MV-4-11 (cell line): ENCODE measurements around the gene SGPP1.
A peak's percentile ranks its signal among the peaks of the same experiment; 100 is the strongest.
"Not testable (repeated sequence)": the region's sequence is repeated elsewhere in the genome, so short reads cannot be mapped to it uniquely, and the experiment has no call there.

Source experiments
- DNase-seq: peaks from one replicate; lab custom pipeline; 2025; lab: John Stamatoyannopoulos, UW

Gene SGPP1

DNA sequence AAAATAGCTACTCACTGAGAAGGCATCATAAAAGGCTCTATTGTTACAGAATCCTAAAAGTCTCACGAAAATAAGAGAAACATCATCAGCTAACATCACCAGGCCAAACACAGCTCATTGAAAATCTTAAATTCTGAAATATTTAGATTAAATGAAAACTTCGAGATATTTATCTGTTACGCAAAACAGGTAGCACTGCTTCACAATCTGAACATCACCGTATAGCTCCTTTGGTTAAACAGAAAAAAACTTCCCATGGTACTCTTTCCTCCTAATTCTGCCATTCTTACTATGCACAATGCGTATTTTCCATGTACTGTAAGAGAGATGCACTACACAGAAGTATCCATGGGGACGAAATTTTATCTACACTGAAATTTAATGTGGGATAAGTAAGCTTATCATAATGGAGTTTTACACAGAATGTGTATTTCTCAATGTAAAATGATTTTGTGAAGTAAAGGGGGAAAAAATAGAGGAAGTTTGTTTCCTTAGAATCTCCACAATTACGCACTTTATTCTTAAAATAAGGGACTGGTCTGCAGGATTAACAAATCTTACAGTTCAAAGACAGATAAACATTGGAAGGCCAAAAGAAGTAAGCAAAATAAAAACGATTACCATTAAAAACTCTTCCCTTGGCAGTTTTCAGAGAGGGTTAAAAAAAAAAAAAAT, 1.9 kb downstream of the SGPP1 start:
- DNase-seq = no peak

DNA sequence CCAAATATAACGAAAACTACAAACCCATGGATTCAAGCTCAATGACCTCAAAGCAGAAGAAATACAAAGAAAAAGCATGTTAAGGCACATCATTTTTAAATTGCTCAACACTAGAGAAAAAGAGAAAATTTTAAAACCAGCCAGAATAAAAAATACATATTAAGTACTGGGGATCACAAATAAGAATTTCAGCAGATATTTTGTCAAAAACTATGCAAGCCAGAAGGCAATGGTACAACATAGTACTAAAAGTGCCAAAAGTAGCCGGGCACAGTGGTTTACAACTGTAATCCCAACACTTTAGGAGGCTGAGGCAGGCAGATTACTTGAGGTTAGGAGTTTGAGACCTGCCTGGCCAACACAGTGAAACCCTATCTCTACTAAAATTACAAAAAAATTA, 10.2 kb downstream of the SGPP1 start:
- DNase-seq = peak; percentile 32

DNA sequence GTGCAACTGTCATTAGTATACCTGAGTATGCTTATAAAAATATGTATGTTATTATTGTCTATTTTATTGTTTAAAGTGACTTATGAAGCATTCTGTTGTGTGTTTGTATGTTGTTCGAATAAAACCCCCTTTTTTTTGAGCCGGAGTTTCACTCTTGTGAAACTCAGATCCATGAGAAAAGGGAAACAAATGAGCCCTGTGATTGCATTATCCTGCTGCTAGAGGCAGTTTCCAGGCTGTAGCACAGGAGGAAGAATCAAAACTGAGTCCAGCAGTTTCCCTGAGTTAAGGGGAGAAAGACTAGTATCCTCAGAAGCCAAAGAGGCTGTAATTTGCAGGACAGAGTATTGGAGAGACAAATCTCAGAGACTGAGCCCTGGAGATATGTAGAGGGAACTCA, 12.5 kb downstream of the SGPP1 start:
- DNase-seq = no peak

DNA sequence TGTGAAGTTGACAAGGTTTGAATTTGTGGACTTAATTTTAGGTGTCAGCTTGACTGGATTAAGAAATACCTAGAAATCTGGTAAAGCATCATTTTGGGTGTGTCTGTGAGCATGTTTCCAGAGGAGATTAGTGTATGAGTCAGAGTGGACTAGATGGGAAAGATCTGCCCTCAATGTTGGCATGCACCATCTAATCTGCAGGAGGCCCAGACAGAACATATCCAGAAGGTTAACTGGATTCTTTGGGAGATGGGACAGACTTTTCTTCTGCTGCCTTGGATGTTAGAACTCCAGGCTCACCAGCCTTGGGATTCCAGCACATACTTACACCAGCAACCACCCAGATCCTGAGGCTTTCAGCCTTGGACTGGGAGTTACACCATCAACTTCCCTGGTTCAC, 14.1 kb downstream of the SGPP1 start:
- no peak for DNase-seq

DNA sequence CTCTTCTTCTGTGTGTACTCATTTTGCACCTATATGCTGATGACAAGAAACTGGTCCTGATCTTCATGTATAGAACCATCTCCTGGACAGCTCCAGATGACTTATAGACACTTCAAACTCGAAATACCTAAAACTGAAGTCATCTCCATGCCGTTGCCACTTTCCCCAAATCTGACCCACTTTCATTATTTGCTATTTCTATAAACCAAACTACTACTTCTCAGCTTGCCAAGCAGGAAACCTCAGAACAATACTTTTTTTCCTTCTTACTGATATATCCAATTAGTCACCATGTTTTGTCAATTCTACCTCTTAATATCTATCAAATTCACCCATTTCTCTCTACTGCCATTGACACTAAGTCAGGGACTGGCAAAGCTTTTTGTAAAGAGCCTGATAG, 14.8 kb downstream of the SGPP1 start:
- no peak for DNase-seq

DNA sequence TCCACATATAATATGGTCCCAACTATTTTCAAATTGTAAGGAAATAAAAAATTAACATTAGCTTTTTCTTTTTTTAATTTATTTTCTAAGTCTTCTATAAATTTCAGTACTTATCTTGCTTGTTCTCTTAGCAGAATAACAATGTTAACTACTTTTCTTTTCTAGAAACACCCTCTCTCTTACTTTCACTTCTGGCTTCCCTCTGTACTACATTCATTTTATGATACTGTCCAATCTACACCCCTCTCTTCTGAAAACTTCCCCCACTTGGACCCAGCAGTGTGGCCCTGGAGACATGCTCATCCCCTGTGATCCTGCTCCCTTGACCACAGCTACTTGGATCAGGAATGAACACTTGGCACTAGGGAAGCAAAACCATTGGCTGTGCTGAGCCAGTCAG, 15.7 kb downstream of the SGPP1 start:
- no peak for DNase-seq

DNA sequence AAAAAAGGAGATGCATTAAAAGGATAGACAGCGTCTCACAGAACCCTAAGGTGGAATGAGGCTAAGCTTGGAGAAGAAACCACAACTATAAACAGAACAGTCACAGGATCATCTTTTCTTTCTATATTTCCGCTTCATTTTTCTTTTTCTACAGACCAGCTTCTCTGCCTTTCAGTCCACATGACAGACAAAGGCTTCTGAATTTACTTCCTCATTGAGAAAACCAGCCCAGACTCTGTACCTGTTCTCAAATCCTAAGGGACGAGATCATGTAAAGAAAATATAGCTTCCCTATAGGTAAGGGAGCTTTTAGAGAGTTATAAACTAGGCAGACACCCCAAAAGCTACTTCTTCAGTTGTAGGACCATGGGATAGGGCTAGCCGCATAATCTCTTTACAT, 17.4 kb downstream of the SGPP1 start:
- no peak for DNase-seq

DNA sequence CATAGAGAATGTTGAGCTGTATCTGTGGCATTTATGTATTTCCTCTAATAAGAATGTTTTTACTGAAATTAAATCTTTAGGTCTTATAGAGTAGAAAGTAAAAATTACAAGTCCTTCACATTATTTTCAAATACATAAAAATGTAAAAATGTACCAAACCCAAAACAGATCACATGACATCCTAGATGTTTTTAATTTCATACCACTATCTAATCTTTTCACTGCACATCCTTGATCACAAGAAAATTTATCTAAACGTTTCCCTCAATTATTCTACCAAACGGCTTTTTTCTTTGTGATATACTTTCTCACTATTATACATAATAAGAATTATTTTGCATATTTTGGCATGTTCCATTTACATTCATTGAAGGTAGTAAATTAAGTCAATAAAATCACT, 18.3 kb downstream of the SGPP1 start:
- no peak for DNase-seq

DNA sequence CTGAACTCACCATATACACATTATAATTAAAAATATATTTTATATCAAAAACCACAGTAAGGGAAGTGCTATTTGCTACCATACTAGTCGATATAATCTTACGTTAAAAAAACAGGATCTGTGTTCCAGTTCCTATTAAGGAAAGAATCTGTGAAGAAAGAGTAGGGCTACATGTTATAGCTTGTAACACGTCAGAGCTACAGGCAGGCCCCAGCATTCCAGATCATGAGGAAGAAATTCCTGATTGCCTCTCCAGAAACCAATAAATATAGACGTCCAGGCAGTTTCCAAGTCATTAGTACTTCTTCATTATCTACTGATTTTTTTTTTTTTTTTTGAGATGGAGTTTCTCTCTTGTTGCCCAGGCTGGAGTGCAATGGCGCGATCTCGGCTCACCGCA, 20.6 kb downstream of the SGPP1 start:
- no peak for DNase-seq

DNA sequence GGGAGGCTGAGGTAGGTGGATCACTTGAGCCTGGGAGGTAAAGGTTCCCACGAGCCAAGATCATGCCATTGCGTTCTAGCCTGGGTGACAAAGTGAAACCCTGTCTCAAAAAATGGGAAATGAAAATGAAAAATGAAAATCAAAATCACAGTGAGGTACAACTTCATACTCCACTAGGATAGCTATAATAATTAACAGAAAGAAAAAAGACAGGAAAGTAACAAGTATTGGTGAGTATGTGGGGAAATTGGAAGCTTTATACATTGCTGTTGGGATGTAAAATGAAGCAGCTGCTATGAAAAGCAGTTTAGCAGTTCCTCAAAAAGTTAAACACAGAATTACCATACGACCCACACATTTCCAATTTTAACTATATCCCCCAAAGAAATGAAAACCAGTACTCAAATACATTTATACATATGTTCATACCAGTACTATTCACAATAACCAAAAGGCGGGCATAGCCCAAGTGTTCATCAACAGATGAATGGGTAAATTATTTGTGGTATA, 22.2 kb downstream of the SGPP1 start:
- no peak for DNase-seq

DNA sequence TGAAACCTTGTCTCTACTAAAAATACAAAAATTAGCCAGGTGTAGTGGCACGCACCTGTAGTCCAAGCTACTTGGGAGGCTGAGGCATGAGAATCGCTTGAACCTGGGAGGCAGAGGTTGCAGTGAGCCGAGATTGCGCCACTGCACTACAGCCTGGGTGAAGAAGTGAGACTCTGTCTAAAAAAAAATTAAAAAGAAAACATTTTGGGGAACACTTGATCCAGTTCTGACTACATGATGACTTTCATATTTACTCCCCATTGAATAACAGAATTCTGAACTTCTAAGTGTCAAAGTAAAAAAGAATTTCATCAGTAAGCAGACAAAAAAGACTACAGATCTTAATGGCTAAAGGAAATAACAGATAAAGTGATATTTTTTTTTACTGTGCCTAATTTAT, 25.3 kb downstream of the SGPP1 start:
- DNase-seq = not testable (repeated sequence)

DNA sequence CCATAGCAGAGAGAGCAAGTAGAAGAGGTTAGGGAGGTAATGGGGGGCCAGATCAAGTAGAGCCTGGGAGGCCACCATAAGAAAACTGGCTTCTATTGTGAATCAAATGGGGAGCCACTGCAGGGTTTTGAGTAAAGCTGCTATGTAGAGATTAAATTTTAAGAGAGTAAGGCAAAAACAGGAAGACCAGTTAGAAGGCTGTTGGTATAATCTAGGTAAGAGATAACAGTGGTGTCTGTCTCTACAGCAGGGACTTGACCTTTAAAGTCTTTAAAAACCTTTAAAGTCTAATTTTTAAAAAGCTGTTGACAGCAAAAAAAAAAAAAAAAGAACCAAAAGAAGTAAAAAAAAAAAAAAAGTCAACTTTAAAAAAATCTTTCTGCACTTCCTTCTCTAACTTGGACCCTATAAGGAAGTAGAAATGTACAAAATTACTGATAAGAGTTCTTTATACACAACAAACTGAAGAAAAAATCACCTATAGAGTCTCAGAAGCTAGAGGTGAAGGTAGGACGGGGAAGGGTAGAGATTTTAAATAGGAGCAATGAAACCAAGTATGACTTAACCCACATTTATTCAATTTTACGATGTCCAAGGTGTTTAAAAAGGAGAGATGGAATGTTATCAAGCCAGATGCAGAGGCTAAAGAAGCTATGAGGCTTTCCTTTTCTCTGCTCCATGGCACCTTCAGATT, 26.1 kb downstream of the SGPP1 start:
- DNase-seq = no peak

DNA sequence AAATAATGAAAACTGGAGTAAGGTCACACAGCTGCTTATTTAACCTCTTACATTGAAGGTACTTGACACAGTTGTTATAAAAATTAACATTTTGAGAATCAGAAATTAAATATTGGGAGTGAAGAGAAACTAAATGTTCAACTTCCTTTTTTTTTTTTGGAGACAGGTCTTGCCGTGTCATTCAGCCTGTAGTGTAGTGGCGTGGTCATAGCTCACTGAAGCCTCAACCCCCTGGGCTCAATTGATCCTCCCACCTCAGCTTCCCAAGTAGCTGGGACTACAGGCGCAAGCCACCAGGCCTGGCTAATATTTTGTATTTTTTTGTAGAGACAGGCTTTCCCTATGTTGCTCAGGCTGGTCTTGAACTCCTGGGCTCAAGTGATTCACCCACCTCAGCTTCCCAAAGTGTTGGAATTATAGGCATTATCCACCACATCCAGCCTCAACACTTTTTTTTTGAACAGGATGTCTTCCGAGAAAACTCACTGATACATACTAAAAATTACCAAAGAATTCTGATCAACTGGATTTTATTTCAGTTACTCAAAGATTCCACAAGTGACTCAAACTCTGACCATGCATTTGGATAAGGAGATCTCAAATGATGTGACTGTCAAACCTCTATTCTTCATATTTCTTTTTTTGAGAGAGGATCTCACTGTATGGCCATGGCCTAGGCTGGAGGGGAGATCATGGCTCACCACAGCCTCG, 35.4 kb downstream of the SGPP1 start:
- no peak for DNase-seq

DNA sequence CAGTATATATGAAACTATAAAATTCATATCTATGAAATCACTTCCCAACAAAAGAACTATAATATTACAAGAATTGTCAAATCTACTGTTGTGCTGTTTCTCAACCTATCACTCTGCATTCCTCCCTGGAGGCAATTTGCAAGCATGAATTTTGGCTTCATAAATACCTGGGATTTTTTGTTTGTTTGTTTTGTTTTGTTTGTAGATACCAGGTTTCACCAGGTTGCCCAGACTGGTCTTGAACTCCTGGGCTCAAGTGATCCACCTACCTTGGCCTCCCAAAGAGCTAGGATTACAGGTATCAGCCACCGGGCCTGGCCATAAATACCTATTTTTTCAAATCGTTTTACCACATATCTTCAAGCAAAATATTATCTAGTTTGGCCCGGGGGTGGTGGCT, 38.7 kb downstream of the SGPP1 start:
- no peak for DNase-seq

DNA sequence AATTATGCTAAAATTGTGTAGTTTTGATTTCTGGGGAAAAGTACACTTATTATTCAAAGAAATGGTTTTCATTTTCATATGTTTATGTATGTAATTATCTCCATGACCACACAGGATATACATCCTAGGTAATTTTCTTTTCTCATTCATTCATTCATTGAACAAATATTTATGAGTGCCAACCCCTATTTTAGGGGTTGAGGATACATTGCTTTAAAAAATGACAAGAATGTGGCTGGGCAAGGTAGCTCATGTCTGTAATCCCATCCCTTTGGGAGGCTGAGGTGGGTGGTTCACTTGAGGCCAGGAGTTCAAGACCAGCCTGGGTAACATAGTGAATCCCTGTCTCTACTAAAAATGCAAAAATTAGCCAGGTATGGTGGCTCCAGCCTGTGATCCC, 40.9 kb downstream of the SGPP1 start:
- DNase-seq = no peak

DNA sequence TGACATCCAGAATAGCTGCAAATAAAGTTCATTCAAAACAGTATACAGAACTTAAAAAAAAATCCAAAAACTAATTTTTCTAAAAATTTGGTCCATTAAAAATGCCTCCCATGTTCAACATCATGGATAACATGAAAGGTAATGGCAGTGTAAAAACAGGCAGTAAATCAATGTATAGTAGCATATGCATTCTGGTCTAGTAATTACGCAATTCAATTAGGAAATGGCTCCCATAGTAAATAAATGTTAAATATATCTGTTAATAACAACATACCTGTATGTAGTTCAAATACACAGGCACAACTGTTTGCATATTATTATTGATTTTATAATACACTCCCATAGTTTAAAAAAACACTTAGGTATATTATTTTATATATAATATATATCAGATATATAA, 42.5 kb downstream of the SGPP1 start:
- DNase-seq = no peak

DNA sequence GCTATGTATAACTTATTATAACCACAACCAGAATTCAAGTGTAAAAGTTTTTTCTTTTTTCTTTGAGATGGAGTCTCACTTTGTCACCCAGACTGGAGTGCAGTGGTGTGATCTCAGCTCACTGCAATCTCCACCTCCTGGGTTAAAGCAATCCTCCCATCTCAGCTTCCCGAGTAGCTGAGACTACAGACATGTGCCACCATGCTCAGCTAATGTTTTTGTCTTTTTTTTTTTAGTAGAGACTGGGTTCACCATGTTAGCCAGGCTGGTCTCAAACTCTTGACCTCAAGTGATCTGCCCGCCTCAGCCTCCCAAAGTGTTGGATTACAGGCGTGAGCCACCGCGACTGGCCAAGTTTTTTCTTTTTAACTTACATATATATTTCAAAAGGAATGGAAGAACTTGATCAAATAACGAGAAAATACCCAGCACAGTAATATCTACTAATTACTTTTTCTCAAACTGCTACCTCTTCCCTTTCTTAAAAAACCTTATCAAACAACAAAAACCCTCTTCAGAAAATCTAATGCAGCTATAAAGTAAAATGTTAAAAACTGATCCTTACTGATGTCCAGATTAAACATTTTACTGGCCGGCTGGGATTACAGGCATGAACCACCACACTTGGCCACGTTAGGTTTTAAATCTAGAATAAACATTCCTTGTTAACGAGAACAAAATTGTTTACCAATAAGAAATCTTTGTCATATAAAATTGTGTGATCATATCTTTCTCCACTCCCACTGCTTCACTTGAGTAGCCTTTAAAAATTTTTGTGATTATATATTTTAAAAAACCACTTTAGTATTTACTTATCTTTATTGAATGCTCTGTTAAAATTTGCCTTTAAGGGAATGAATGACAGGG, 44.9 kb downstream of the SGPP1 start:
- DNase-seq = no peak

DNA sequence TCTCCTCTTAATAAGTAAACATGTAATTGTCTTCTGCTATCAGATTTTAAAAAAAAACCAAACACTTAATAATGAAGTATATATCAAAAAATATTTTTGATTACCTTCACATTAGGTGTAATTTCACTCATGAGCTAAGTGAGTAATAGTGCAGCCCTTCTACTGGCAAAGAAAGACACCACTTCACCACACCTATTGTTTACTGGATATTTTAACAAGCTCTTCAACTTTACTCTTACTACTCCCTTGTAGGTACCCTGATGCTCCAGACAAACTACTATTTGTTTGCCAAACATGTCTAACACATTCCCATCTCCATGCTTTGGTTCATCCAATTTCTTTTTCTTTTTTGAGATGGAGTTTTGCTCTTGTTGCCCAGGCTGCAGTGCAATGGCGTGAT, 49.3 kb downstream of the SGPP1 start:
- no peak for DNase-seq

DNA sequence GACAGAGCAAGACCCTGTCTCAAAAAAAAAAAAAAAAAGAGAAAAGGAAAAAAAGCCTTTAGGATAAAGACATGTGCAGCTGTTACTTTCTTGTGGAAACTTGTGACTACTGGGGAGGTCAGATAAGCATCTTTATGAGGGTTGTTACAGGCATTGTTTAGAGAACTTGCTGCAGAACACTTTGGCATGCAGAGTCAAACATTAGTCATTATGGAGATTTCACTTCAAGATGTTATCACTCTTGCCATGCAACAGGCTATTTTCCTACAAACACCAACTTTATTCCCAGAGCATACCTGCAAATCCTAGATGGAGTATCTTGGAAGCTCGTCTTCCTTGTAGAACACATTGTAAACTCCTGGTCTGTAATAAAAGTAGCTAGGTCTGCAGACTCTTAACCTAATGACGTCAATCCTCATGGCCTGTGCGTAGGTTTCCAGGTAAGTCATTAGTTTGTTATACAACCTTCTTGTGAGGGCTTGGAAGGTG, 49.9 kb downstream of the SGPP1 start:
- no peak for DNase-seq

DNA sequence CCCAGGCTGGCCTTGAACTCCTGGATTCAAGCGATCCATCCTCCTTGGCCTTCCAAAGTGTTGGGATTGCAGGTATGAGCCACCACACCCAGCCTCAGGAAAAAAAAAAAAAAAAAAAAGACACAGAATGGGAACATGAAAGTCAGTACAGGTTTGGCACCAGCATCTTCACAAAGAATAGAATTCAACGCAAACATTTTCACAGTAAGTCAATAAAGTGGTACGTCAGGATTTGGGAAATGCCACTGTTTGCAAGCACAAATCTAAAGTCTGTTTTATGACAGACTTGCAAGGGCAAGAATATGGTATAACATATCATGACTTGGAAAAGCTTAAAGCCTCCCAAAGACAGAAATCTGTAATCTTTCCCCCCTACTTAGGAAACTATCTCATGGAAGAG, 51.2 kb downstream of the SGPP1 start:
- no peak for DNase-seq

DNA sequence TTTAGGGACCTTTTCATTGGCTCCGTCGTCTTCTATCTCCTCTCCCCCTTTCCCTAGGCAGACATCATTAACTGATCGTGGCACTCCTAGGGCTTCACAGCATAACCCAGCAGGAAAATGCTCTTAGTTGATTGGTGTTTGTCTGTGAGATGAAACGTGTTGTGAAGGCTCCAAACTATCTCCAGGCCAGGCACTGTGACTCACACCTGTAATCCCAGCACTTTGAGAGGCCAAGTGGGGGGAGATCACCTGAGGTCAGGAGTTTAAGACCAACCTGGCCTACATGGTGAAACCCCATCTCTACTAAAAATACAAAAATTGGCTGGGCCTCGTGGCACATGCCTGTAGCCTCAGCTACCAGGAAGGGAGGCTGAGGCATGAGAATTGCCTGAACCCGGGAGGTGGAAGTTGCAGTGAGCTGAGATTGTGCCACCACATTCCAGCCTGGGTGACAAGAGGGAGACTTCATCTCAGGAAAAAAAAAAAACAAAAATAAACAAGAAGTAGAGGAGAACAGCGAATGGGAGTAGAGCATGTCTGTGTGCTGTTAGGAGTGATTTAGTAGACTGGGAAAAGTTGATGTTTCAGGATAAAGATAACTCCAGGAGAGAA, 53.9 kb downstream of the SGPP1 start:
- no peak for DNase-seq

DNA sequence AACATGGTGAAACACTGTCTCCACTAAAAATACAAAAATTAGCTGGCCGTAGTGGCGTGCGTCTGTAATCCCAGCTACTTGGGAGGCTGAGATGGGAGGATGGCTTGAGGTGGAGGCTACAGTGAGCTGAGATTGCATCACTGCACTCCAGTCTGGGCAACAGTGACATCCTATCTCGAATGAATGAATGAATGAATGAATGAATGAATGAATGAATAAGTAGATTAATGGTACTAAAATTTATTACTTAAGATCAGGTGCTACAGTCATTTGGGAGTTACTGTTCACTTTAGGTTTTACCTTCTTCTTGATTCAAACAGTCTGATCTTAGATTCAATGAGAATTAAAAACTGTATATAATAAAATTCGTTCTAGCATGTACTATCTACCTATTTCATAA, 54.6 kb downstream of the SGPP1 start:
- DNase-seq = no peak
